GM21367 (cell line): ENCODE data around the gene RHPN2.
A peak's percentile ranks its signal among the peaks of the same experiment; 100 is the strongest.
"Not testable (repeated sequence)": the region's sequence is repeated elsewhere in the genome, so short reads cannot be mapped to it uniquely, and the experiment has no call there.

Experiments
- ATAC-seq: cut with Tn5 transposase; IDR thresholded peaks from one replicate; pipeline ENCODE4 v1.9.1; 2021; ENCODE audit not compliant: unreplicated experiment

The RHPN2 gene

GRCh38 chr19:32979807-32980206, 84.9 kb downstream of the RHPN2 start:
- ATAC-seq = not testable (repeated sequence)

GRCh38 chr19:32977813-32978212, 86.9 kb downstream of the RHPN2 start:
- not testable (repeated sequence) for ATAC-seq

GRCh38 chr19:32977280-32977679, 87.4 kb downstream of the RHPN2 start:
- no peak for ATAC-seq

GRCh38 chr19:32976223-32976805, 88.4 kb downstream of the RHPN2 start:
- no peak for ATAC-seq

- peak; percentile 95 for ATAC-seq
Measured at GRCh38 chr19:32971715-32972540, 92.8 kb downstream of the RHPN2 start, which contains the start of the genes CEP89 and FAAP24. CEP89 (minus strand) TSS chr19:32971958; CDS start chr19:32971874, 84 bp downstream. FAAP24 (plus strand) TSS chr19:32972242; CDS start chr19:32973197, 955 bp downstream.

GRCh38 chr19:32971012-32971595, 93.6 kb downstream of the RHPN2 start:
- ATAC-seq = no peak

GRCh38 chr19:32969549-32969948, 95.1 kb downstream of the RHPN2 start:
- ATAC-seq = no peak

GRCh38 chr19:32966750-32967149, 97.9 kb downstream of the RHPN2 start:
- no peak for ATAC-seq

- ATAC-seq = no peak
Measured at GRCh38 chr19:32945260-32945659, 119.4 kb downstream of the RHPN2 start.

- not testable (repeated sequence) for ATAC-seq
Measured at GRCh38 chr19:32941273-32941672, 123.4 kb downstream of the RHPN2 start.

- no peak for ATAC-seq
Measured at GRCh38 chr19:32936065-32936464, 128.6 kb downstream of the RHPN2 start.

- no peak for ATAC-seq
Measured at GRCh38 chr19:32935629-32936028, 129.1 kb downstream of the RHPN2 start.

GRCh38 chr19:32933571-32933970, 131.1 kb downstream of the RHPN2 start:
- ATAC-seq = no peak

- no peak for ATAC-seq
Measured at GRCh38 chr19:32930567-32930966, 134.1 kb downstream of the RHPN2 start.

- ATAC-seq = no peak
Measured at GRCh38 chr19:32928806-32929205, 135.9 kb downstream of the RHPN2 start.
